GM12874 (cell line): Measurements from ENCODE around the gene SPINK5.

ENCODE experiments used
- CTCF ChIP-seq: IDR thresholded peaks from 2 replicates; pipeline ENCODE4 v1.5.1; 2011; ENCODE audit warnings: low read depth, mild to moderate bottlenecking, control low read depth, low read length, moderate library complexity; ENCODE audit not compliant: insufficient read depth

SPINK5 gene, protein sequence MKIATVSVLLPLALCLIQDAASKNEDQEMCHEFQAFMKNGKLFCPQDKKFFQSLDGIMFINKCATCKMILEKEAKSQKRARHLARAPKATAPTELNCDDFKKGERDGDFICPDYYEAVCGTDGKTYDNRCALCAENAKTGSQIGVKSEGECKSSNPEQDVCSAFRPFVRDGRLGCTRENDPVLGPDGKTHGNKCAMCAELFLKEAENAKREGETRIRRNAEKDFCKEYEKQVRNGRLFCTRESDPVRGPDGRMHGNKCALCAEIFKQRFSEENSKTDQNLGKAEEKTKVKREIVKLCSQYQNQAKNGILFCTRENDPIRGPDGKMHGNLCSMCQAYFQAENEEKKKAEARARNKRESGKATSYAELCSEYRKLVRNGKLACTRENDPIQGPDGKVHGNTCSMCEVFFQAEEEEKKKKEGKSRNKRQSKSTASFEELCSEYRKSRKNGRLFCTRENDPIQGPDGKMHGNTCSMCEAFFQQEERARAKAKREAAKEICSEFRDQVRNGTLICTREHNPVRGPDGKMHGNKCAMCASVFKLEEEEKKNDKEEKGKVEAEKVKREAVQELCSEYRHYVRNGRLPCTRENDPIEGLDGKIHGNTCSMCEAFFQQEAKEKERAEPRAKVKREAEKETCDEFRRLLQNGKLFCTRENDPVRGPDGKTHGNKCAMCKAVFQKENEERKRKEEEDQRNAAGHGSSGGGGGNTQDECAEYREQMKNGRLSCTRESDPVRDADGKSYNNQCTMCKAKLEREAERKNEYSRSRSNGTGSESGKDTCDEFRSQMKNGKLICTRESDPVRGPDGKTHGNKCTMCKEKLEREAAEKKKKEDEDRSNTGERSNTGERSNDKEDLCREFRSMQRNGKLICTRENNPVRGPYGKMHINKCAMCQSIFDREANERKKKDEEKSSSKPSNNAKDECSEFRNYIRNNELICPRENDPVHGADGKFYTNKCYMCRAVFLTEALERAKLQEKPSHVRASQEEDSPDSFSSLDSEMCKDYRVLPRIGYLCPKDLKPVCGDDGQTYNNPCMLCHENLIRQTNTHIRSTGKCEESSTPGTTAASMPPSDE

GRCh38 chr5:148063861-148064260 is at the start of gene SPINK5:
Gene SPINK5 (plus strand): TSS chr5:148063980. CDS start chr5:148064045, 65 bp downstream.
- TF ChIP-seq CTCF = no peak

DNA sequence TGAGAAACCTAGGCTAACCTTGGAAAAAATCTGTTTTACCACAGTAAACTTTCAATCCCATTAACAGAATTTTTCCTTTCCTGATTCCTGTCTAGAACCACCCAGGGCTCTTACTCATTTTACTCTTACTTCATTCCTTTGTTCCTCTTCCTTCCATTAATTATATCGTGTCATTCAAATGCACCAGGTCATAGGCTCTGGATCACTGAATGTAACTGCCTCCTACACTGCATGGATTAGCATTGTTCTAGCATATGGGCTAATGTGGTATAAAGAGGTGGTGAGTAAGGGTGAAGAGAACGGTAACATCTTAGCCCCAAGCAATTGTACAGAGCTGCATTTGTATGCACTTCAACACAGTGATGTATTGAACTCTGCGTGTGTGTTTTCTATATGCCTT is 49.5 kb upstream of the SPINK5 start:
- TF ChIP-seq CTCF = no peak

DNA sequence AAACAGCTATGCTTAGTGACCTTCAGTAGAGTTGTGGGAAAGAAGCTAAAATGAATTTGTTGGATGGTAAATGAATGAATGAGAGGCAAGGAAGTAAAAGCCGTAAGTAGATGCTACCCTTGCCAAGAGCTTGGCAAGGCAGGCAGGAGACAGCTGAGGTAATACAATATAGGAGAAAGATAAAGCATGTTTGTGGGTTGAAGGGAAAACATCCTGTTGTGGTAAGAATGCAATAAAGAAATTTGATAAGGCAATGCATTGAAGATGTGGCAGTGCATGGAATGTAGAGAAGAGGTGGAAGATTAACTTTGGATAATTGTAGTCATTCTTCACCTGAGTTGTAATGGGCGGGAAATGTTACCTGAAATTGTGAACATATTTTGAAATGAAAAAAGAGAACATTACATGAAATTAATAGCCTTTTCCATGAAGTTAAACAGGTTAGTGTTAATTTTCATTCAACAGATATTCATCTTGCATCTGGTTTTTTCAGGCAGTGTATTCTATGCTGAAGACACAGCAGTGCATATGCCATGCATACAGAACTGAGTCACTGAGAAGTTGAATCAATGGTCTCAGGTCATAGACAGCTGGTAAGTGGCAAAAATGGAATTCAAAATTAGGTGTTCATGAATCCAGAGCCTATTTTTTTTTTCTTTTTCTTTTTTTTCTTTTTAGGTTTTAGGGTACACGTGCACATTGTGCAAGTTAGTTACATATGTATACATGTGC is 43.4 kb upstream of the SPINK5 start:
- no peak for TF ChIP-seq CTCF

DNA sequence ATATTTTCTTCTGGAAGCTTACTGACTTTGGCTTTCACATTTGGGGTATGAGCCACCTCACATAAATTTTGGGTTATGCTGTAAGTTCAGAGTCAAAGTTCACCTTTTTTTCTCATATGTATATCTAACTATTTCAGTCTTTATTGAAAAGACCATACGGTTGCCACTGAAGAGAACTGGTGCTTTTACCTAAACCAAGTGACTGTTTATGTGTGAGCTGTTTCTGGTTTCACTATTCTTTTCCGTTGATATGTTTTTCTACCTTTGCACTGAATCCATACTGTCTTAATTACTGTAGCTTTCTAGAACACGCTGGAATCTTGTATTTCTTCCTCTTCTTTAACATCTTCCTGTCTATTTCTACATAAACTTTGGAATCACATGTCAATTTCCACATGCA is 36.3 kb upstream of the SPINK5 start:
- no peak for TF ChIP-seq CTCF

DNA sequence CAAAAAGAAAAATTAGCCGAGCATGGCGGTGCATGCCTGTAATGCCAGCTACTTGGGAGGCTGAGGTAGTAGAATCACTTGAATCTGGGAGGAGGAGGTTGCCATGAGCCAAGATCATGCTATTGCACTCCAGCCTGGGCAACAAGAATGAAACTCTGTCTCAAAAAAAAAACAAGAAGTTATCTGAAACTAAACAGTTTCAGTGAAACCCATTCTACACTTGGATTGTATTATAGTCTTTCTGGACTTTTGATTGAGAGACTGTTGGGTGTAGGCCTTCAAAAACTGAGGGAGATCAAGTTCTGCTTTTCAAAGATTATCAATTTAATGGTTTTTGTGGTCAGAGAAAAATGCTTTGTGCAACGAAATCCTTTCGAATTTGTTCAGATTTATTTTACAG is 34.6 kb upstream of the SPINK5 start:
- TF ChIP-seq CTCF = no peak

GRCh38 chr5:148033134-148033533 is 30.6 kb upstream of the SPINK5 start:
- TF ChIP-seq CTCF = no peak
